IPS-18a (cell line): ENCODE measurements around the gene BFSP1.

ENCODE experiments used
- H3K27ac ChIP-seq: one replicate; pipeline ENCODE4 v1.5.1; 2013; ENCODE audit warnings: low read length
- H3K27me3 ChIP-seq: one replicate; pipeline ENCODE4 v1.6.1; 2013; ENCODE audit warnings: mild to moderate bottlenecking, low read length; ENCODE audit not compliant: control insufficient read depth, insufficient read depth
- H3K36me3 ChIP-seq: one replicate; pipeline ENCODE4 v1.6.1; 2013; ENCODE audit warnings: low read depth, low read length; ENCODE audit not compliant: control insufficient read depth
- H3K4me1 ChIP-seq: one replicate; pipeline ENCODE4 v1.6.1; 2013; ENCODE audit warnings: low read depth, low read length; ENCODE audit not compliant: control insufficient read depth
- H3K4me3 ChIP-seq: one replicate; pipeline ENCODE4 v1.5.1; 2013; ENCODE audit warnings: low read length
- H3K9ac ChIP-seq: one replicate; pipeline ENCODE4 v1.6.1; 2013; ENCODE audit warnings: mild to moderate bottlenecking, low read length, moderate library complexity
- H3K9me3 ChIP-seq: one replicate; pipeline ENCODE4 v1.6.1; 2013; ENCODE audit warnings: low read depth, low read length; ENCODE audit not compliant: control insufficient read depth

BFSP1 gene

GRCh38 chr20:17469246-17470030 is 61.7 kb downstream of the BFSP1 start:
- no peaks in the 10 kb centered on the region for H3K27me3 ChIP-seq
- H3K27ac ChIP-seq, result no peak overlapping the region
- no peaks in the 10 kb centered on the region for H3K9me3 ChIP-seq
- no peaks in the 10 kb centered on the region for H3K36me3 ChIP-seq
- no peak overlapping the region for H3K9ac ChIP-seq
- no peak overlapping the region for H3K4me3 ChIP-seq
- H3K4me1 ChIP-seq, result no peaks in the 10 kb centered on the region

DNA sequence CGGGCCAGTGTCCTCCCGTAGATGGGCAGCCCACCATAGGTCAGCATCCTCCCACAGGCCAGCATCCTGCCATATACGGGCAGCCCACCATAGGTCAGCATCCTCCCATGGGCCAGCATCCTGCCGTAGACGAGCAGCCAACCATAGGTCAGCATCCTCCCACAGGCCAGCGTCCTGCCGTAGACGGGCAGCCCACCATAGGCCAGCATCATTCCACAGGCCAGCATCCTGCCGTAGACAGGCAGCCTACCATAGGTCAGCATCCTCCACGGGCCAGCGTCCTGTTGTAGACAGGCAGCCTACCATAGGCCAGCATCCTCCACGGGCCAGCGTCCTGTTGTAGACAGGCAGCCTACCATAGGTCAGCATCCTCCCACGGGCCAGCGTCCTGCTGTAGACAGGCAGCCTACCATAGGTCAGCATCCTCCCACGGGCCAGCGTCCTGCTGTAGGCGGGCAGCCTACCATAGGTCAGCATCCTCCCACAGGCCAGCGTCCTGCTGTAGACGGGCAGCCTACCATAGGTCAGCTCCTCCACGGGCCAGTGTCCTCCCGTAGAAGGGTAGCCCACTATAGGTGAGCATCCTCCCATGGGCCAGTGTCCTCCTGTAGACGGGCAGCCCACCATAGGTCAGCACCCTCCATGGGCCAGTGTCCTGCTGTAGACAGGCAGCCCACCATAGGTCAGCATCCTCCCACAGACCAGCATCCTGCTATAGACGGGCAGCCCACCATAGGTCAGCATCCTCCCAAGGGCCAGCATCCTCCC is 62.9 kb downstream of the BFSP1 start:
- no peaks in the 10 kb centered on the region for H3K27me3 ChIP-seq
- H3K36me3 ChIP-seq, result no peaks in the 10 kb centered on the region
- no peak overlapping the region for H3K27ac ChIP-seq
- no peak overlapping the region for H3K4me3 ChIP-seq
- H3K9me3 ChIP-seq, result no peaks in the 10 kb centered on the region
- H3K9ac ChIP-seq, result no peak overlapping the region
- no peaks in the 10 kb centered on the region for H3K4me1 ChIP-seq

- Histone ChIP-seq H3K27ac (no peak overlapping the region), H3K27me3 (no peaks in the 10 kb centered on the region), H3K36me3 (no peaks in the 10 kb centered on the region), H3K4me3 (no peak overlapping the region), H3K9ac (no peak overlapping the region), H3K9me3 (no peaks in the 10 kb centered on the region), H3K4me1 (no peaks in the 10 kb centered on the region)
These were observed 64.0 kb downstream of the BFSP1 start for GRCh38 chr20:17467120-17467655.

- no peak overlapping the region for H3K27ac ChIP-seq
- H3K4me1 ChIP-seq, result no peaks in the 10 kb centered on the region
- no peak overlapping the region for H3K9ac ChIP-seq
- H3K4me3 ChIP-seq, result no peak overlapping the region
- no peaks in the 10 kb centered on the region for H3K9me3 ChIP-seq
- H3K36me3 ChIP-seq, result no peaks in the 10 kb centered on the region
- H3K27me3 ChIP-seq, result no peaks in the 10 kb centered on the region
These were observed 64.5 kb downstream of the BFSP1 start for GRCh38 chr20:17466641-17467040.

DNA sequence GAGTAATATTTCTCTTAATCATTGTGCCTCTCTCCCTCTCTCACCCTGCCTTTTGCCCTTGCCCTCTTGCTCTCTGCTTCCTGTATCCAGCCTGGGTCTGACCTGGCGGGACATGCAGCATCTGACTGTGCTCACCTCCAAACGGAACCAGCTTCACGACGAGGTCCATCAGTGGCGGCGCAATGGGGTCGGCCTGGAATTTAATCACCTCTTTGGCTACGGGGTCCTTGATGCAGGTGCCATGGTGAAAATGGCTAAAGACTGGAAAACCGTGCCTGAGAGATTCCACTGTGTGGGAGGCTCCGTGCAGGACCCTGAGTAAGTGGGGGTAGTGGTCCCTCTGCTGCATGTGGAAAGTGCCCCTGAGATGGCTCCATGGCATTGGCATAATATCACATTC is 65.9 kb downstream of the BFSP1 start:
- Histone ChIP-seq H3K27me3 (no peaks in the 10 kb centered on the region), H3K36me3 (no peaks in the 10 kb centered on the region), H3K27ac (no peak overlapping the region), H3K9me3 (no peaks in the 10 kb centered on the region), H3K4me1 (no peaks in the 10 kb centered on the region), H3K9ac (no peak overlapping the region), H3K4me3 (no peak overlapping the region)

GRCh38 chr20:17463711-17464110 is 67.5 kb downstream of the BFSP1 start:
- Histone ChIP-seq H3K9me3 (no peaks in the 10 kb centered on the region), H3K4me3 (no peak overlapping the region), H3K27me3 (no peaks in the 10 kb centered on the region), H3K36me3 (no peaks in the 10 kb centered on the region), H3K27ac (no peak overlapping the region), H3K4me1 (no peaks in the 10 kb centered on the region), H3K9ac (no peak overlapping the region)

DNA sequence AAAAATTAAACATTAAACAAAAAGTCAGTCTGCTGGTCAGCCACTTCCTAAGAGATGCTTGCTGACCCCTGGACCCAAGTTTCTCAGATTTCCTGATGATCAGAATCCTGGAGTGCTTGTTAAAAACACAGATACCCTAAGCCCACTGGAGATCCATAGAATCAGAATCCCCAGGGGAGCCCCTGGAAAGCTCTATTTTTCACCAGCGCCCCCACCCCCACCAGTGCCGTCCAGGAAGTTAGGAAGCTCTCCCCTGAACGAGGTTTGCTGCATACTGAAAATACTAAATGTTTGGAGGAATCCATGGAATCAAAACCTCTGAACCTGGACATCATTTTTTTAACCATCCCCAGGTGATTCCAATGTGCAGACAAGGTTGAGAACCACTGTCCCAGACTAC is 69.2 kb downstream of the BFSP1 start:
- Histone ChIP-seq H3K4me3 (no peak overlapping the region), H3K27me3 (no peaks in the 10 kb centered on the region), H3K4me1 (no peaks in the 10 kb centered on the region), H3K9me3 (no peaks in the 10 kb centered on the region), H3K9ac (no peak overlapping the region), H3K36me3 (no peaks in the 10 kb centered on the region), H3K27ac (no peak overlapping the region)

DNA sequence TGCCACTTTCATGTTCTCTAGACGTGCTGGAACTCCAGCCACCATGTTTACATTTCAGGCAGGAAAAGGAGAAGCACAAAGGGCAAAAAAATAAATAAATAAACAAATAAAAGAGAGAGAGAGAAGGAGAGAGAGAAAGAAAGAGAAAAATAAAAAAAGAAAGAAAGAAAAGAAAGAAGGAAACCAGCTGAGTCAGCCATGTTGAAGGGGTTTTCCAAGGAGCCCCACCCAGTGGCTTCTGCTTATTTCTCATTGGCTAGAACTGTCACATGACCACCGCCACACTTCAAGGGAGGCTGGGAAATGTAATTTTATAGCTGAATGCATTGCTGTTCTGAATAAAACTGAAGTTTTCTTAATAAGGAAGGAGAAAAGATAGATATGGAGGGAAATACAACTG is 71.1 kb downstream of the BFSP1 start:
- Histone ChIP-seq H3K4me1 (no peaks in the 10 kb centered on the region), H3K9me3 (no peaks in the 10 kb centered on the region), H3K4me3 (no peak overlapping the region), H3K36me3 (no peaks in the 10 kb centered on the region), H3K9ac (no peak overlapping the region), H3K27ac (no peak overlapping the region), H3K27me3 (no peaks in the 10 kb centered on the region)

GRCh38 chr20:17457588-17458190 is 73.5 kb downstream of the BFSP1 start:
- Histone ChIP-seq H3K4me3 (no peak overlapping the region), H3K27ac (no peak overlapping the region), H3K36me3 (no peaks in the 10 kb centered on the region), H3K4me1 (no peaks in the 10 kb centered on the region), H3K9me3 (no peaks in the 10 kb centered on the region), H3K9ac (no peak overlapping the region), H3K27me3 (no peaks in the 10 kb centered on the region)

DNA sequence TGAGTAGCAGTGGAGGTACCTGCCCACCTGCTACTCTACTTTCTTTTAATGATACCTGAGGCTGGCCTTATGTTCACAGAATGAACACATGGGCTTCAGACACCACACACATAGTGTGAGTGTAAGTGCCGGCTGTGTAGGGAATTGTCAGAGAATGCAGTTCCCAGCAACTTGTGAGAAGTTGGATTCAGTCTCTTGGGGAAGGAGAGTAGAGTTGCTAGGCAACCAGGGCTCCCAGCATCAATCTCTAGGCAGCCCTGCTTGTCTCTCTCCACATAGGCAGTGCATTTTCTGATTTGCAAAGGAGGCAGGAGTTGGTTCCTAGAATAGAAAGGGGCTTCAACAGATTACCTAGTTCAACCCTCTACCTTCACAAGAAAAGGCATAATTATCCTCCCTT is 74.1 kb downstream of the BFSP1 start:
- H3K9me3 ChIP-seq, result no peaks in the 10 kb centered on the region
- H3K36me3 ChIP-seq, result no peaks in the 10 kb centered on the region
- H3K27me3 ChIP-seq, result no peaks in the 10 kb centered on the region
- no peak overlapping the region for H3K9ac ChIP-seq
- H3K4me3 ChIP-seq, result no peak overlapping the region
- H3K27ac ChIP-seq, result no peak overlapping the region
- no peaks in the 10 kb centered on the region for H3K4me1 ChIP-seq

DNA sequence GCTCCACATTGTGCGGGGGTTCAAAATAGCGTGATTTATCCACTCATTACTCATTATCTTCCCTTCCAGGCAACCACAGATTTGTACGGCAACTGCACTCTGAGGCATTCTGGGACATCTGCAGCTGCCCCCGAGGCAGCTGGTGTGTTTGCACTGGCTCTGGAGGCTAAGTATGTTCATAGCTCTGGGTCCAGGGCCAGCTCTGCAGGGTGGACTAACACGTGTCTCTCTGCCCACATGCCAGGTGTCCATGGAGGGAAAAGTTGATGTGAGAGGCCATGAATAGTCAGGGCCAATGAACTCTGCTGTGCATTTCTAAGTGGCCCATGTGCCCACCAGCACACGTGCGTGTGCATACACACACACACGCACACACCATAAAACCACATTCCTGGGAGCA is 74.9 kb downstream of the BFSP1 start:
- H3K9me3 ChIP-seq, result no peaks in the 10 kb centered on the region
- H3K4me3 ChIP-seq, result no peak overlapping the region
- no peaks in the 10 kb centered on the region for H3K27me3 ChIP-seq
- no peak overlapping the region for H3K27ac ChIP-seq
- no peak overlapping the region for H3K9ac ChIP-seq
- H3K4me1 ChIP-seq, result no peaks in the 10 kb centered on the region
- H3K36me3 ChIP-seq, result no peaks in the 10 kb centered on the region
